ENCODE data around the gene SCUBE1.
A peak's percentile ranks its signal among the peaks of the same experiment; 100 is the strongest.

The SCUBE1 gene

GRCh38 chr22:43220625-43221380 is 122.4 kb downstream of the SCUBE1 start:
- no peak for DNase-seq

GRCh38 chr22:43218786-43219185 is 124.4 kb downstream of the SCUBE1 start:
- no peak for DNase-seq

DNA sequence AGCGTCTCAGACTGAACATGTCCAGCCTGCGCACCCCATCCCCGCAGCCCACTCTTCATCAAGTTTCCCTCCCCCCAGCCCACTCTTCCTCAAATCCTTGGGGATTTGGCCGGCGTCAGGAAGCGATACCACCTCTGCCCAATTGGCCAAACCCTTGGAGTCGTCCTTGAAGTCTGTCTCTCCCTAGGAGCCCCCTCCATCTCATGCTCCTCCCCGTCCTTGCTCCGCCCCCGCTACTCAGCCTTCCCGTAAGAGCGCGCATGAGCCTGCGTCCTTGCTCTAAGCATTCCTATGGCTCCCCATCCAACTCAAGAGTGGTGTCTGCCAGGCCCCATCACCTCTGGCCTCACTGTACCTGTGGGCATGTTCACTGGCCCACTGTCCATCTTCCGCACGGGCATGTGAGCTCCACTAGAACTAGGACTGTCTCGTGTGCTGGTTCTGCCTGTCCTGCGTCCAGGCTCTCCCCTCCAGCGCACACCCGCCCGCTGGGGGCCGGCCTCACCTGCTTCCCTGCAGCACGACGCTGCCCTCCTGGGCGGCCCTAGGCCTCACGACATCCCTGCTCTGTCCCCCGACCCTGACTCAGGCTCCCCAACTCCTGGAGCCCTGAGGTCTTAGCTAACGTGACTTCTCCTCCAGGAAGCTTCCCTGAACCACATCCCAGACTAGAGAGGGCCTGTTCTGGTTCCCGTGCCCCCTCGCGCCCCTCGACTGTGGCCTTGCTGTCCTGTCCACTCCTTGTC is 125.7 kb downstream of the SCUBE1 start:
- no peak for DNase-seq

DNA sequence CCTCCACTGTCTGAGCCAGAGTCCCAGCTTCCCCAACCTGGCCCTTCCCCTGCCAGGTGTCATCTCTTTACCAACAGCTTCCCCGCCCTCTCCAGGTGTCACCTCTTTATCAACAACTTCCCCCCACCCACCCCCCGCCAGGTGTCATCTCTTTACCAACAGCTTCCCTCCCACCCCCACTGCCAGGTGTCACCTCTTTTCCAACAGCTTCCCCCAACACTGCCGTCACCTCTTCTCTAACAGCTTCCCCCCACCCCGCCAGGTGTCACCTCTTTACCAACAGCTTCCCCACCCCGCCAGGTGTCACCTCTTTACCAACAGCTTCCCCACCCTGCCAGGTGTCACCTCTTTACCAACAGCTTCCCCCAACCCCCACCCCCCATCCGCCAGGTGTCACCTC is 126.4 kb downstream of the SCUBE1 start:
- no peak for DNase-seq

- DNase-seq = no peak
Measured at GRCh38 chr22:43213962-43214361, 129.2 kb downstream of the SCUBE1 start.

GRCh38 chr22:43213051-43213450 is 130.1 kb downstream of the SCUBE1 start:
- no peak for DNase-seq

GRCh38 chr22:43212434-43212952 is 130.7 kb downstream of the SCUBE1 start:
- no peak for DNase-seq

- DNase-seq = no peak
Measured at GRCh38 chr22:43211941-43212433, 131.2 kb downstream of the SCUBE1 start.

DNA sequence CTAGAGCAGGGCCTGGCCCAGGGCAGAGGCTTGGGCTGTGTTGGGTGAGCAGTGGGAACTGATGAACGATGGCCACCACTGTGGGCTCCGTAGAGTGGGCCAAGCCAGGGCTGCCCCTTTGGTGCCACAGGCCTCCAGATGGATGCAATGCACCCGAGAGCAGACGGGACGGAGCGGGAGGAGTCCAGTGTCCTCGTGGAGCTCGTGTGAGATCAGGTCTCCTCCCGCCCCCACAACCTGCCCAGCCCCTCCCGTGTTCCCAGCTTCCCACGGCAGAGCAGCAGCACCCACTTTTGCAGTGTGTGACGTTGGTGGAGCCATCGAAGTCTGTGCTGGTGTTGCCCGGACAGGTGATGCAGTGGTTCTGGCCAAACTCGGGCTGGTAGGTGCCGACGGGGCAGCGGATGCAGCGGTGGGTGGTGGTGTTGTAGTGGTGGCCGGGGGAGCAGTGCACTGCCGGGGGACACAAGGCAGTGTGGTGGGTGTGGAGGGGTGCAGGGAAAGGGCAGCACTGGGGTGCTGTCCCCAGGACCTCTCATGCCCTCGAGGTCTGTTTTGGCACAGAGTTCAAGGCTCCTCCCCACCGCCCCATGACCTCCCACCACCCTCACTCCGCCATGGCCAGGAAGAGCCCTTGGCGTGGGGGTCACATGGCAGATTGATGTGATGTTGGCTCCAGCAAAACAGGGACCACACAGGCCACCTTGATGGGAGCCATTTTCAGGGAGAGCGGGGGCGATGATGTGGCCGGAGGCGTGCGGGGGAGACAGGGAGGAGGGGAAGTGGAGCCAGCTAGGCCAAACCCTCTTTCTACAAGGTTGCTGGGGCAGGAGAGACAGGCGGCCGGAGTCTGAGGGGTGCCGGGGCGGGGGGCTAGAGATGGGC is 132.3 kb downstream of the SCUBE1 start:
- no peak for DNase-seq

GRCh38 chr22:43209971-43210370 is 133.2 kb downstream of the SCUBE1 start:
- DNase-seq = no peak

DNA sequence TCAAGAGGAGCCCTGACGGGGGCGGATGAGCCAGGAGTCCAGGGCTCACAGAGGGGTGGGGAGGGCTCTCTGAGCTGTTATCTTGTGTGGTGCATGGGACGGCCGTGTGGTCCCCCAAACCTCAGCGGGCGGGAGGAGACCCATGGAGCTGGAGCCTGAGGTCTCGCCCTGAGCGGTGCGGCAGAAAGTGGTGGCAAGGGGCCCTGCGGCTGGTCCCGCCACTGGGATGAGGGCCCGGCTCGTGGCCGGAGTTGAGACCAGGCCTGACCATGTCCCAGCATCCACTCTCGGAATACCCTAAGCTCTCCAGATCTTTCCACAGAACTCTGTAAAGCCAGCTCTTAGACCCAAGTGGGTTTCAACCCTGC is 133.7 kb downstream of the SCUBE1 start:
- no peak for DNase-seq

- no peak for DNase-seq
Measured at GRCh38 chr22:43208703-43209522, 134.3 kb downstream of the SCUBE1 start.

- no peak for DNase-seq
Measured at GRCh38 chr22:43207849-43208702, 135.1 kb downstream of the SCUBE1 start.

GRCh38 chr22:43207386-43207785 is 135.8 kb downstream of the SCUBE1 start:
- DNase-seq = no peak

DNA sequence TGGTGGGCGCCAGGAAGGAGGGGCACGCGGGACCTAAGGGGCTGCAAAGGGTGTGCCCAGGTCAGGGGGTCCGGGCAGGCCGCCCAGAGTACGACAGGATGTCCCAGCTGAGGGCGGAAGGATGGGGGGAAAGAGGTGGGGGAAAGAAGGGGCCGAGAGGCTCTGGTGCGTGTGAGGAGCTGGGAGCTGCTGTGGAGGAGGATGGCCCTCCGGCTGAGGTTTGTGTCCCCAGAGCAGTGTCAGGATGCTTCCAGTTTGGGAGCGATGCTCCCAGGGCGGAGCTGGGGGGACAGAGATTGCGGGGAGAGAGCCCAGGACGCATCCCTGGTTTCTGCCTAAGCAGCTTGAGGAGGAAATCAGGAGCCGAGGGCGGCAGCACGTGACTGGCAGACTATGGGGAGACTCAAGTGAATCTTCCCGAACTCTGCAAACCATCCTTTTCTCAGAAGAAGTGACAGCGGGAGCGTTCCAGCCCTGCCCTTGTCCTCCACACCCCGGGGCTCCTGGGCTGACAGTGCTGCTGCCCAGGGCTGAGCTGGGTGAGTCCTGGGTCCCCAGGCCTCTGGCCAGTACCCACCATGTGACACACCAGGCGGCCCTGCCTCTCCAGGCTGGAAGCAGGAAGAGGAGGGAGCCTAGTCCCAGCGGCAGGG is 136.5 kb downstream of the SCUBE1 start:
- peak in 3 of 56 donors; percentile 7 to 48 (median 29) for DNase-seq

GRCh38 chr22:43205748-43206508 is 137.2 kb downstream of the SCUBE1 start:
- DNase-seq = peak in 1 of 56 donors; percentile 48

DNA sequence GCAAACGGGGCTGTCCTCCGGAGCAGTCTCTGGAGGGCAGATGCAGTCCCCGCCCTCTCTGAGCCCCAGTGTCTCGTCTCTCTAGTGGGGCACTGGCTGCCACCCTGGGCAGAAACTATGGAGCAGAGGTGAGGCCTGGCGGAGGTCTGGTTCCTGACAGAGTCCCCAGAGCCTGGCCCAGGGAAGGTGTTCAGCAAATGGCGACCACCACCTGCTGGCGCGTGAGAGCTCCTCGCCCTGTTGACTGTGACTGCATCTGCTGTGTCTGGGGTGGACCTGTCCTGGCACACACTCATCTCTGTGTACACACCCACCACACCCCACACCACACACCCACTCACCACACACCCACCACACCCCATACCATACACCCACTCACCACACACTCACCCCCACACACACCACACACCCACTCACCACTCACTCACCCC is 137.9 kb downstream of the SCUBE1 start:
- DNase-seq = no peak

DNA sequence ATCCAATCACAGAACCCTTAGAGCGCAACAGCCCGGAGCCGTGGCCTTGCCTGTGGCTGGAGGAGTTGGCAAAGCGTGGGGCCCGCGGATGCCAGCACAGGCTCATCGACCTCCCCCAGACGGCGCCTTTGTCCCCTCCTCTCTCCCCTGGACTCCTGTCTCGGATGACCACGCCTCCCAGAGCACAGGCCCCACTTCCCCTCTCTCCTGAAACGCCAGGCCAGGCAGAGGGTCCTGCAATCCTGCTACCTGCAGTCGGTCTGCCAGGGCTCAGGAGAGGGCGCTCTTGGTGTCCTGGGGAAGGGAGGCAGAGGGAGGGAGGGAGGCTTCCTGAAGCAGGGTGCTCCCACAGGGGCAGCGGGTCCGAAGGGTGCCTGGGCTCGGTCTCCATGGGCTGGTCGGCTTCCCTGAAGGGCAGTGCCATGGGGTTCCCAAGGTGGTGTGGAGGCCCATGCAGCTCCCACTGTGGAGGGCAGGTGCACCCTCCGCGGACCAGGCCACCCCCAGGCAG is 139.6 kb downstream of the SCUBE1 start:
- DNase-seq = no peak

Measured in nucleus accumbens (tissue), 56 donors.